H1 (cell line): ENCODE data around the gene FOXO6. TPM values are rescaled to one million over a fixed set of nuclear protein-coding genes. Genes with fewer than 3 reads are reported as not detected.
A peak's percentile ranks its signal among the peaks of the same experiment; 100 is the strongest.

Source experiments
- ASH2L ChIP-seq: fragments of 200-600, 300-600 bp; sonication (generic); IDR thresholded peaks from one replicate; pipeline ENCODE4 v1.7.1; 2017; ENCODE audit warnings: low read length
- ATF3 ChIP-seq: IDR thresholded peaks from 2 replicates; pipeline ENCODE4 v1.6.1; 2011; ENCODE audit warnings: low read depth, mild to moderate bottlenecking, low read length; ENCODE audit not compliant: insufficient read depth
- BACH1 ChIP-seq: IDR thresholded peaks from 2 replicates; pipeline ENCODE4 v1.6.1; 2012; ENCODE audit warnings: low read length, improper control_type of control experiment
- BRCA1 ChIP-seq: IDR thresholded peaks from 2 replicates; pipeline ENCODE4 v1.6.1; 2012; ENCODE audit warnings: low read depth, low read length, improper control_type of control experiment
- CBX5 ChIP-seq: fragments of 300-800, 300-1000 bp; sonication (generic); IDR thresholded peaks from 2 replicates; pipeline ENCODE4 v1.7.1; 2016; ENCODE audit warnings: antibody characterized with exemption, low read length, low read depth
- CHD1 ChIP-seq: IDR thresholded peaks from 2 replicates; pipeline ENCODE4 v1.6.1; 2012; ENCODE audit warnings: low read depth, low read length, improper control_type of control experiment
- CREB1 ChIP-seq: IDR thresholded peaks from 2 replicates; pipeline ENCODE4 v1.6.1; 2012; ENCODE audit warnings: inconsistent platforms
- E2F6 ChIP-seq: IDR thresholded peaks from 2 replicates; pipeline ENCODE4 v1.6.1; 2012; ENCODE audit warnings: inconsistent platforms
- EGR1 ChIP-seq: IDR thresholded peaks from 2 replicates; pipeline ENCODE4 v1.6.1; 2011; ENCODE audit warnings: low read depth, low read length, borderline replicate concordance
- EP300 ChIP-seq, 2 experiments: IDR thresholded peaks; 1 replicate in 1 of 2; 2 replicates in 1 of 2; pipeline ENCODE4 v1.6.1; 2011 to 2012; ENCODE audit warnings: low read depth in 2 of 2, low read length in 2 of 2, mild to moderate bottlenecking in 2 of 2, borderline replicate concordance in 1 of 2, inconsistent platforms in 1 of 2, moderate library complexity in 1 of 2
- KDM4A ChIP-seq: IDR thresholded peaks from one replicate; pipeline ENCODE4 v1.7.1; 2012; ENCODE audit warnings: low read depth, mild to moderate bottlenecking, moderate library complexity, low read length, inconsistent platforms; ENCODE audit not compliant: severe bottlenecking
- MAX ChIP-seq: IDR thresholded peaks from 2 replicates; pipeline ENCODE4 v1.6.1; 2012; ENCODE audit warnings: inconsistent platforms
- PHF8 ChIP-seq: fragments of 200-600 bp; sonication (generic); conservative IDR thresholded peaks from 2 replicates; pipeline ENCODE4 v1.7.1; 2012; ENCODE audit warnings: low read depth, mild to moderate bottlenecking, inconsistent platforms, low read length, moderate library complexity
- SIN3A ChIP-seq, 2 experiments: IDR thresholded peaks in 1 of 2; conservative IDR thresholded peaks in 1 of 2; 2 replicates each; pipeline ENCODE4 v1.6.1; 2011 to 2012; ENCODE audit warnings: low read length in 2 of 2, improper control_type of control experiment in 1 of 2, low read depth in 1 of 2, mild to moderate bottlenecking in 1 of 2
- SP4 ChIP-seq: IDR thresholded peaks from 2 replicates; pipeline ENCODE4 v1.6.1; 2012; ENCODE audit warnings: low read length, inconsistent platforms
- TAF1 ChIP-seq: IDR thresholded peaks from 2 replicates; pipeline ENCODE4 v1.6.1; 2011; ENCODE audit warnings: mild to moderate bottlenecking, low read depth, low read length
- TBP ChIP-seq: IDR thresholded peaks from 2 replicates; pipeline ENCODE4 v1.6.1; 2011; ENCODE audit warnings: low read depth, low read length, improper control_type of control experiment
- TEAD4 ChIP-seq: IDR thresholded peaks from 2 replicates; pipeline ENCODE4 v1.6.1; 2012; ENCODE audit warnings: low read depth, low read length, inconsistent platforms, mixed read lengths
- YY1 ChIP-seq: IDR thresholded peaks from 2 replicates; pipeline ENCODE4 v1.6.1; 2011; ENCODE audit warnings: low read depth, mild to moderate bottlenecking, low read length
- polyA plus RNA-seq, 7 experiments: library from polyadenylated mRNA; depleted of rRNA in 3 of 7; stranded (reverse) in 5 of 7; unstranded in 2 of 7; fragments of >200 nt in 5 of 7; fragments of 200-250 nt in 2 of 7; gene quantifications; 1 replicate in 5 of 7; 2 replicates in 1 of 7; 4 replicates in 1 of 7; pipeline versions ENCODE4 v1.2.1 to v1.2.3, GENCODE V29; 2011 to 2013; ENCODE audit warnings: missing spikeins in 2 of 7, mixed read lengths in 2 of 7
- total RNA-seq: library from RNA; stranded (reverse); fragmentation: NEBNext Ultra II Directional; extraction: Animal tissue kit (Norgen Biotek cat#: 25700); gene quantifications from 2 replicates; pipeline ENCODE4 v1.2.1, GENCODE V29; 2021

FOXO6 gene
- total and polyA plus RNA-seq, 2 of the 8 experiments (the other 6 are each of a cell fraction or from before 2014, with no cell fraction given): 0.59 to 3.0 TPM

DNA sequence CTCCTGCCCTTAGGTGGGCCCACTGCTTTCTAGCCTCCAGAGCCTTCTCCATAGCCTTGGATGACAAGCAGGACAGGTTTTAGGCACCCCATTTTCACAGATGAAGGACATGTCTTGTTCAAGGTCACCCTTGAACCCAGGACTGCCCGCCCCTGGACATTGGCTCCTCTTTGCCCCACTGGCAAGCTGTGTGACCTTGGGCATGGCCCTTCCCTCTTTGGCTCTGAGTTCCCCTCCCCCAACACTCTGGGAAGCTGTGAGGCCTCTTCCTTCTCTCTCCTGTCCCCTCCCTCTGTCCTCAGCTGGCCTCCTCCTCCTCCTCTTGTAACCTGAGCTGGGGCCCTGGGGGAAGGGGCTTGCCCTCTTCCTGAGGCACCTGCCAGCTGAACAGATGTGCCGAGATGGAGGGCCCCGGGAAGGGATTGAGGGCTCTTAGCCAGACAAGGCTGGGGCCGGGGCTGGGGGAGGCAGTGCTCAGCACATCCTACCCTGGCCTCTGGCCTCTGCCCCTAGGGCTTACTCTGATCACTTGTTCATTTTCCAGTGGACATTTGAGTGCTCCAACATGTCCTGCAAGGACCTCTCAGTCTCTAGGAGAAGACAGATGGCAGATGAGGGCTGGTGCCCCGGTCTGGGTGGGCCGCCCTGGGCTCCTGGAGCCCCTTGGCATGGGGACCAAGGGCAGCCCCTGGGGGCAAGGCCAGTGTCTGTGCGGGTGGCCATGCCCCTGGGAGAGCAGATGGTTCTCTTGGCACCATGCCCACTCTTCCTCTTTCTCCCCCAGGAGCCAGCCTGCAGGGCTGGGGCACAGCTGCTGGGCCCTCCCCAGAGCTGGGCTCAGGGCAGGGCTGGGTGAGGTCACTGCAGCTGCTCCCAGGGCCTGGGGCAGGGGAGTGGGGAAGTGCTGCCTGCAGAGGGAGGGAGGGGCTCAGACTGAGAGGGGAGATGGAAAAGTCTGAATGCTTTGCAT is 10.7 kb downstream of the FOXO6 start (continued):
- TF ChIP-seq EGR1 (peak; percentile 63), E2F6 (no peak), EP300 (IDR thresholded peaks at IDR 0.05; ENCODE audit: borderline replicate concordance in 1 of 2, low read depth in 2 of 2, low read length in 2 of 2) (peak in 1 of 2 experiments; percentile 35; a peak in 1 of 3 replicates), KDM4A (no peak), MAX (no peak; the same call in 1 of the 2 replicates), TBP (no peak), SIN3A (conservative IDR thresholded peaks at IDR 0.05 in 1 of 2, IDR thresholded peaks at IDR 0.05 in 1 of 2; ENCODE audit: low read depth in 1 of 2, low read length in 2 of 2) (peak; percentile 72 to 89; a peak in 3 of 4 replicates), ASH2L (no peak), PHF8 (no peak), TAF1 (0 out of 2 replicates have a peak, but pooled peaks have one; percentile 40), TEAD4 (no peak), BRCA1 (no peak), CREB1 (0 out of 2 replicates have a peak, but pooled peaks have one; percentile 26), BACH1 (no peak), YY1 (no peak; the same call in 1 of the 2 replicates), ATF3 (no peak), CBX5 (no peak), SP4 (no peak), CHD1 (no peak)
